HepG2 (cell line): ENCODE results near the gene TK1. TPM values are rescaled to one million over a fixed set of nuclear protein-coding genes. Genes with fewer than 3 reads are reported as not detected.

ENCODE experiments used
- DNMT1 ChIP-seq: sonication (generic); formaldehyde crosslinking; IDR thresholded peaks from 2 replicates; pipeline ENCODE4 v1.5.1; 2020; ENCODE audit warnings: mild to moderate bottlenecking, missing genetic modification reagents
- HNF4G ChIP-seq, 2 experiments: sonication (generic) in 1 of 2; formaldehyde crosslinking in 1 of 2; IDR thresholded peaks; 2 replicates each; pipeline versions ENCODE4 v1.4.0 to v1.6.1; 2011 to 2020; ENCODE audit warnings: borderline replicate concordance in 2 of 2, low read depth in 2 of 2, mild to moderate bottlenecking in 2 of 2, low read length in 1 of 2, missing genetic modification reagents in 1 of 2, moderate library complexity in 1 of 2
- MAFK ChIP-seq, 2 experiments: IDR thresholded peaks in 1 of 2; conservative IDR thresholded peaks in 1 of 2; 2 replicates each; pipeline ENCODE4 v1.6.1; 2011; ENCODE audit warnings: improper control_type of control experiment in 2 of 2, low read length in 2 of 2
- PPARG ChIP-seq: conservative IDR thresholded peaks from 2 replicates; pipeline ENCODE4 v1.6.1; 2016; ENCODE audit warnings: missing biosample characterization, missing genetic modification reagents
- PRMT3 ChIP-seq: sonication (generic); formaldehyde crosslinking; IDR thresholded peaks from 2 replicates; pipeline ENCODE4 v1.8.1; 2022; ENCODE audit warnings: low read depth, mild to moderate bottlenecking, moderate library complexity, missing genetic modification reagents, borderline replicate concordance
- REXO4 ChIP-seq: sonication (generic); formaldehyde crosslinking; IDR thresholded peaks from 2 replicates; pipeline ENCODE4 v1.8.0; 2022; ENCODE audit warnings: missing genetic modification reagents, mild to moderate bottlenecking, borderline replicate concordance
- SAFB2 ChIP-seq: sonication (generic); formaldehyde crosslinking; IDR thresholded peaks from 2 replicates; pipeline ENCODE4 v1.5.1; 2020; ENCODE audit warnings: missing genetic modification reagents, low read depth, mild to moderate bottlenecking, borderline replicate concordance
- SAP130 ChIP-seq: IDR thresholded peaks from 2 replicates; pipeline ENCODE4 v1.6.1; 2016; ENCODE audit warnings: low read depth
- SATB2 ChIP-seq: sonication (generic); formaldehyde crosslinking; IDR thresholded peaks from 2 replicates; pipeline ENCODE4 v1.5.0; 2020; ENCODE audit warnings: missing genetic modification reagents
- TCF7L2 ChIP-seq: IDR thresholded peaks from 2 replicates; pipeline ENCODE4 v1.6.1; 2011; ENCODE audit warnings: mild to moderate bottlenecking, low read depth, low read length, moderate library complexity
- TGIF2 ChIP-seq: IDR thresholded peaks from 2 replicates; pipeline ENCODE4 v1.6.1; 2016; ENCODE audit warnings: control low read depth, missing compliant biosample characterization
- ZNF530 ChIP-seq: sonication (generic); formaldehyde crosslinking; IDR thresholded peaks from 2 replicates; pipeline ENCODE4 v1.5.0; 2020; ENCODE audit warnings: low read depth, mild to moderate bottlenecking, missing genetic modification reagents
- ZNF577 ChIP-seq: sonication (generic); formaldehyde crosslinking; IDR thresholded peaks from 2 replicates; pipeline ENCODE4 v1.4.0; 2020; ENCODE audit warnings: mild to moderate bottlenecking, low read depth, missing genetic modification reagents, borderline replicate concordance
- ZNF614 ChIP-seq: IDR thresholded peaks from 2 replicates; pipeline ENCODE4 v1.6.1; 2018; ENCODE audit warnings: missing biosample characterization, missing genetic modification reagents, inconsistent platforms, borderline replicate concordance
- ZNF768 ChIP-seq: sonication (generic); formaldehyde crosslinking; IDR thresholded peaks from 2 replicates; pipeline ENCODE4 v1.4.0; 2020; ENCODE audit warnings: missing genetic modification reagents
- ZNF772 ChIP-seq: sonication (generic); formaldehyde crosslinking; IDR thresholded peaks from 2 replicates; pipeline ENCODE4 v1.5.0; 2020; ENCODE audit warnings: mild to moderate bottlenecking, missing genetic modification reagents
- polyA plus RNA-seq, 8 experiments: library from polyadenylated mRNA; depleted of rRNA in 3 of 8; stranded (reverse) in 7 of 8; unstranded in 1 of 8; fragments of >200 nt; fragmentation: Illumina TruSeq in 4 of 8; extraction: Trizol in 4 of 8; gene quantifications; 2 replicates each; pipeline versions ENCODE4 v1.2.1 to v1.2.3, GENCODE V29; 2011 to 2016; ENCODE audit warnings: low read depth in 4 of 8, missing spikeins in 1 of 8, mixed read lengths in 1 of 8; ENCODE audit not compliant: insufficient read depth in 1 of 8
- total RNA-seq, 5 experiments: library from RNA; depleted of rRNA; stranded (reverse); fragments of >200 nt; fragmentation: Illumina TruSeq; extraction: Trizol; gene quantifications; 2 replicates each; pipeline ENCODE4 v1.2.3, GENCODE V29; 2016; ENCODE audit warnings: low read depth in 1 of 5
- TF ChIP-seq, protein P1 (sequence below): sonication (generic); formaldehyde crosslinking; IDR thresholded peaks from 2 replicates; pipeline ENCODE4 v1.5.0; 2020; ENCODE audit warnings: missing genetic modification reagents
- TF ChIP-seq, protein P2 (sequence below): fragments of 450-650 bp; IDR thresholded peaks from 2 replicates; pipeline ENCODE4 v1.6.1; 2017; ENCODE audit warnings: mild to moderate bottlenecking
- TF ChIP-seq, protein P3 (sequence below): sonication (generic); formaldehyde crosslinking; IDR thresholded peaks from 2 replicates; pipeline ENCODE4 v1.5.0; 2020; ENCODE audit warnings: missing genetic modification reagents
- TF ChIP-seq, protein P4 (sequence below): sonication (generic); formaldehyde crosslinking; IDR thresholded peaks from 2 replicates; pipeline ENCODE4 v1.4.0; 2020; ENCODE audit warnings: missing genetic modification reagents
- TF ChIP-seq, protein P5 (sequence below): sonication (generic); formaldehyde crosslinking; conservative IDR thresholded peaks from 2 replicates; pipeline ENCODE4 v1.4.0; 2020; ENCODE audit warnings: missing genetic modification reagents

The TK1 gene
- total and polyA plus RNA-seq, 2 of the 13 experiments (the other 11 are each of a cell fraction or from before 2014, with no cell fraction given) = 45.0 to 96.0 TPM

DNA sequence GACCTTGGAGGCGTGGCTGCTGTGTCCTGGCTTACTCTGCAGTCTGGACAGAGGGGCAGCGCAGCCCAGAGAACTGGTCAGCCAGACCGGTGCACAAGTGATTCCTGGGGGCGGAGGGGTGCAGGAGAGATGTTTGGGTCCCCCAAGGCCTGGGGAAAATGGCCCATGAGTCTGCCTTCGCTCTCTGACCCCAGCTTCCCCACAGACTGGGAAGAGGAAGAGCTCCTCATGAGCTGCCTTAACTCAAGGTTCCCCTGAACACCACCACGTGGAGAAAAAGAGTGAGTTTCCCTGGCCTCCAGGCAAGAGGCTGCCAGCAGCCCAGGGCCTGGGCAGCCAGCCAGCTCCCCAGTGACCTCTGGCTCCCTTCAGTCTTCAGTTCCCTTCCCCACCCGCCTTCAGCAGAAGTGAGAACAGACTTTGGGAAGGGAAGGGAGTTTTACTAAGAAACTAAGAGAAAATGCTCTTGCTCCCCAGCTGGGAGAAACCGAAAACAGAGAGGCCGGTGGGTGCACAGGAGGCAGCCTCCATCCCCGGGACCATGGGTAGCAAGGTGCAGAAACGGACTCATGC, 42.6 kb downstream of the TK1 start (continued):
- TF ChIP-seq, protein P1, sequence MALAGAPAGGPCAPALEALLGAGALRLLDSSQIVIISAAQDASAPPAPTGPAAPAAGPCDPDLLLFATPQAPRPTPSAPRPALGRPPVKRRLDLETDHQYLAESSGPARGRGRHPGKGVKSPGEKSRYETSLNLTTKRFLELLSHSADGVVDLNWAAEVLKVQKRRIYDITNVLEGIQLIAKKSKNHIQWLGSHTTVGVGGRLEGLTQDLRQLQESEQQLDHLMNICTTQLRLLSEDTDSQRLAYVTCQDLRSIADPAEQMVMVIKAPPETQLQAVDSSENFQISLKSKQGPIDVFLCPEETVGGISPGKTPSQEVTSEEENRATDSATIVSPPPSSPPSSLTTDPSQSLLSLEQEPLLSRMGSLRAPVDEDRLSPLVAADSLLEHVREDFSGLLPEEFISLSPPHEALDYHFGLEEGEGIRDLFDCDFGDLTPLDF (CRISPR knock-in tag) = no peak
- TF ChIP-seq SATB2 (CRISPR knock-in tag) (no peak), ZNF614 (CRISPR knock-in tag) (no peak), PPARG (CRISPR knock-in tag) (peak; percentile 47; the same call in 1 of the 2 replicates), DNMT1 (CRISPR knock-in tag) (no peak), ZNF530 (CRISPR knock-in tag) (no peak), SAP130 (CRISPR knock-in tag) (peak; percentile 48; the same call in 1 of the 2 replicates), REXO4 (CRISPR knock-in tag) (no peak), TCF7L2 (no peak), PRMT3 (no peak), MAFK (conservative IDR thresholded peaks at IDR 0.05 in 1 of 2, IDR thresholded peaks at IDR 0.05 in 1 of 2; ENCODE audit: low read length in 2 of 2) (no peak), TGIF2 (CRISPR knock-in tag) (0 out of 2 replicates have a peak, but pooled peaks have one; percentile 19), ZNF577 (no peak), SAFB2 (peak; percentile 38; the same call in 1 of the 2 replicates), ZNF772 (CRISPR knock-in tag) (no peak), ZNF768 (CRISPR knock-in tag) (peak; percentile 93), HNF4G (IDR thresholded peaks at IDR 0.05; ENCODE audit: borderline replicate concordance, low read depth, low read length) (no peak), HNF4G (CRISPR knock-in tag; IDR thresholded peaks at IDR 0.05; ENCODE audit: borderline replicate concordance, low read depth) (0 out of 2 replicates have a peak, but pooled peaks have one; percentile 15)
- TF ChIP-seq, protein P2, sequence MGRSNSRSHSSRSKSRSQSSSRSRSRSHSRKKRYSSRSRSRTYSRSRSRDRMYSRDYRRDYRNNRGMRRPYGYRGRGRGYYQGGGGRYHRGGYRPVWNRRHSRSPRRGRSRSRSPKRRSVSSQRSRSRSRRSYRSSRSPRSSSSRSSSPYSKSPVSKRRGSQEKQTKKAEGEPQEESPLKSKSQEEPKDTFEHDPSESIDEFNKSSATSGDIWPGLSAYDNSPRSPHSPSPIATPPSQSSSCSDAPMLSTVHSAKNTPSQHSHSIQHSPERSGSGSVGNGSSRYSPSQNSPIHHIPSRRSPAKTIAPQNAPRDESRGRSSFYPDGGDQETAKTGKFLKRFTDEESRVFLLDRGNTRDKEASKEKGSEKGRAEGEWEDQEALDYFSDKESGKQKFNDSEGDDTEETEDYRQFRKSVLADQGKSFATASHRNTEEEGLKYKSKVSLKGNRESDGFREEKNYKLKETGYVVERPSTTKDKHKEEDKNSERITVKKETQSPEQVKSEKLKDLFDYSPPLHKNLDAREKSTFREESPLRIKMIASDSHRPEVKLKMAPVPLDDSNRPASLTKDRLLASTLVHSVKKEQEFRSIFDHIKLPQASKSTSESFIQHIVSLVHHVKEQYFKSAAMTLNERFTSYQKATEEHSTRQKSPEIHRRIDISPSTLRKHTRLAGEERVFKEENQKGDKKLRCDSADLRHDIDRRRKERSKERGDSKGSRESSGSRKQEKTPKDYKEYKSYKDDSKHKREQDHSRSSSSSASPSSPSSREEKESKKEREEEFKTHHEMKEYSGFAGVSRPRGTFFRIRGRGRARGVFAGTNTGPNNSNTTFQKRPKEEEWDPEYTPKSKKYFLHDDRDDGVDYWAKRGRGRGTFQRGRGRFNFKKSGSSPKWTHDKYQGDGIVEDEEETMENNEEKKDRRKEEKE = no peak
- TF ChIP-seq, protein P3, sequence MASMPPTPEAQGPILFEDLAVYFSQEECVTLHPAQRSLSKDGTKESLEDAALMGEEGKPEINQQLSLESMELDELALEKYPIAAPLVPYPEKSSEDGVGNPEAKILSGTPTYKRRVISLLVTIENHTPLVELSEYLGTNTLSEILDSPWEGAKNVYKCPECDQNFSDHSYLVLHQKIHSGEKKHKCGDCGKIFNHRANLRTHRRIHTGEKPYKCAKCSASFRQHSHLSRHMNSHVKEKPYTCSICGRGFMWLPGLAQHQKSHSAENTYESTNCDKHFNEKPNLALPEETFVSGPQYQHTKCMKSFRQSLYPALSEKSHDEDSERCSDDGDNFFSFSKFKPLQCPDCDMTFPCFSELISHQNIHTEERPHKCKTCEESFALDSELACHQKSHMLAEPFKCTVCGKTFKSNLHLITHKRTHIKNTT = no peak
- TF ChIP-seq, protein P4, sequence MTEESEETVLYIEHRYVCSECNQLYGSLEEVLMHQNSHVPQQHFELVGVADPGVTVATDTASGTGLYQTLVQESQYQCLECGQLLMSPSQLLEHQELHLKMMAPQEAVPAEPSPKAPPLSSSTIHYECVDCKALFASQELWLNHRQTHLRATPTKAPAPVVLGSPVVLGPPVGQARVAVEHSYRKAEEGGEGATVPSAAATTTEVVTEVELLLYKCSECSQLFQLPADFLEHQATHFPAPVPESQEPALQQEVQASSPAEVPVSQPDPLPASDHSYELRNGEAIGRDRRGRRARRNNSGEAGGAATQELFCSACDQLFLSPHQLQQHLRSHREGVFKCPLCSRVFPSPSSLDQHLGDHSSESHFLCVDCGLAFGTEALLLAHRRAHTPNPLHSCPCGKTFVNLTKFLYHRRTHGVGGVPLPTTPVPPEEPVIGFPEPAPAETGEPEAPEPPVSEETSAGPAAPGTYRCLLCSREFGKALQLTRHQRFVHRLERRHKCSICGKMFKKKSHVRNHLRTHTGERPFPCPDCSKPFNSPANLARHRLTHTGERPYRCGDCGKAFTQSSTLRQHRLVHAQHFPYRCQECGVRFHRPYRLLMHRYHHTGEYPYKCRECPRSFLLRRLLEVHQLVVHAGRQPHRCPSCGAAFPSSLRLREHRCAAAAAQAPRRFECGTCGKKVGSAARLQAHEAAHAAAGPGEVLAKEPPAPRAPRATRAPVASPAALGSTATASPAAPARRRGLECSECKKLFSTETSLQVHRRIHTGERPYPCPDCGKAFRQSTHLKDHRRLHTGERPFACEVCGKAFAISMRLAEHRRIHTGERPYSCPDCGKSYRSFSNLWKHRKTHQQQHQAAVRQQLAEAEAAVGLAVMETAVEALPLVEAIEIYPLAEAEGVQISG = 0 out of 2 replicates have a peak, but pooled peaks have one; percentile 31
- TF ChIP-seq, protein P5, sequence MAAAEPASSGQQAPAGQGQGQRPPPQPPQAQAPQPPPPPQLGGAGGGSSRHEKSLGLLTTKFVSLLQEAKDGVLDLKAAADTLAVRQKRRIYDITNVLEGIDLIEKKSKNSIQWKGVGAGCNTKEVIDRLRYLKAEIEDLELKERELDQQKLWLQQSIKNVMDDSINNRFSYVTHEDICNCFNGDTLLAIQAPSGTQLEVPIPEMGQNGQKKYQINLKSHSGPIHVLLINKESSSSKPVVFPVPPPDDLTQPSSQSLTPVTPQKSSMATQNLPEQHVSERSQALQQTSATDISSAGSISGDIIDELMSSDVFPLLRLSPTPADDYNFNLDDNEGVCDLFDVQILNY (CRISPR knock-in tag) = no peak
